Sigmoid colon (tissue), 4 donors: Measurements from ENCODE around the gene GMIP.

Source experiments
- CTCF ChIP-seq, 4 experiments: fragments of 450-650 bp in 3 of 4; fragments of 200-600 bp in 1 of 4; IDR thresholded peaks; one replicate each; pipeline ENCODE4 v1.5.1; 2016 to 2019; ENCODE audit warnings: antibody characterized with exemption in 4 of 4, mild to moderate bottlenecking in 3 of 4, moderate library complexity in 2 of 4
- POLR2A ChIP-seq, 2 donors: fragments of 450-650 bp; IDR thresholded peaks; one replicate each; pipeline ENCODE4 v1.6.1; 2016; ENCODE audit warnings: antibody characterized with exemption in 2 of 2, mild to moderate bottlenecking in 2 of 2, moderate library complexity in 2 of 2
- POLR2AphosphoS5 ChIP-seq, 4 donors: sonication (generic); formaldehyde crosslinking; IDR thresholded peaks; one replicate each; pipeline ENCODE4 v1.6.1; 2017; ENCODE audit warnings: antibody characterized with exemption in 4 of 4

DNA sequence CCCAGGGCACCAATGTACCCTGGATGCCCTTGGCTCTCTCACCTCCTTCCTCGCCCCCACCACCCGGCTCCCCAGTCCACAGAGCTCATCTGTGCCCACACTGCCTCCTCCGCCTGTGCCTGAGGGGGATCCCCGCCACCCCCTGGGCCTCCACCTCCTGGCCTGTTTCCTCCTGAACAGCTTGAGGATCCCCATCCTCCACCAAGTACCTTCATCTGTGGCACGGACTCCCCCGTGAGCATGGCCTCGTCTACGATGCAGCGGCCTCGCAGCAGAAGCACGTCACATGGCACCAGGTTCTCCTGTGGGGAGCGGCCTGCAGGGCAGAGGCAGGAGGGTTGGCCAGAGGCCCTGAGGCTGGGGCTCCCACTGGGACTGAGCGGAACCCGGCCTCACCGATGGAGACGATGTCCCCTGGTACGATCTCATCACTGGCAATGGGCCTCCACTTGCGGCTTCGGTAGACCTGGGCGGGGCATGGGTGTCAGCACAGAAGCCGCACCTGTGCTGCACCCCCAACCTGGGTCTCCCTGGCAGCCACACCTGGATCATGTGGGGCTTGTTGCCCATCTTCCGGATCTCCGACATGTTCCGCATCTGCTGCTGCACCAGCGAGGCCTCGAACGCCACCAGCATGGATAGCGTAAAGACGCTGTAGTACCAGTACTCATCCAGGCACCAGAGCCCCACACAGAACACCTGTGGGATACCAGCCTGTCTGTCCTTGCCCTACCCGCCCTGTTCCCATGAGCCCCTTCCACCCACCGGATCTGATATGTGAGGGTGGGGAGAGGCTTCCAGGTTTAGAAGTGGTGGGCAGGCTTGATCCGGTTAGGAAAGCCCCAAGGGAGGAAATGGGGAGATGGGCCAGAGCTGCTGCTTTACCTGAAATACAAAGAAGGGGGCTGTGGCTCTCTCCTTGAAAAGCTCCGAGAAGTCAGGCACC is 13.3 kb upstream of the GMIP start:
- TF ChIP-seq CTCF (IDR thresholded peaks at IDR 0.05) (no peak), POLR2AphosphoS5 (IDR thresholded peaks at IDR 0.05) (no peak), POLR2A (IDR thresholded peaks at IDR 0.05) (no peak)
